MCF 10A (cell line): ENCODE data around the gene ADK. TPM values are rescaled to one million over a fixed set of nuclear protein-coding genes. Genes with fewer than 3 reads are reported as not detected.

Source experiments
- BruUV-seq: library from RNA; stranded (reverse); fragments of 400-500 nt; replicated peaks from 2 replicates; lab custom pipeline; 2021; lab: Mats Ljungman, UMichigan
- CTCF ChIA-PET: fragments of 300-600 bp; sonication (Branson Sonifier 250); formaldehyde crosslinking; extraction: SDS; loops from one replicate; lab custom pipeline; 2021; ENCODE audit warnings: antibody characterized with exemption, inconsistent platforms; lab: Yijun Ruan, JAX
- POLR2A ChIA-PET: fragments of 300-600, 350-650 bp; sonication (Branson Sonifier 250); formaldehyde crosslinking; extraction: SDS; loops from one replicate; lab custom pipeline; 2020; ENCODE audit warnings: antibody characterized with exemption, inconsistent platforms; lab: Yijun Ruan, JAX
- DNase-seq: peaks from one replicate; pipeline ENCODE4 v3.0.0-alpha.2; 2018; ENCODE audit not compliant: unreplicated experiment
- H3K27ac Mint-ChIP-seq: one replicate; pipeline ENCODE4 v1.8.0; 2022; ENCODE audit warnings: mild to moderate bottlenecking, low read depth, mixed read lengths; ENCODE audit not compliant: unreplicated experiment
- H3K27me3 Mint-ChIP-seq: one replicate; pipeline ENCODE4 v1.8.0; 2022; ENCODE audit warnings: mixed read lengths; ENCODE audit not compliant: insufficient read depth, unreplicated experiment
- H3K36me3 Mint-ChIP-seq: one replicate; pipeline ENCODE4 v1.8.0; 2022; ENCODE audit warnings: mild to moderate bottlenecking, moderate library complexity, mixed read lengths; ENCODE audit not compliant: insufficient read depth, unreplicated experiment
- H3K4me1 Mint-ChIP-seq: one replicate; pipeline ENCODE4 v1.8.0; 2022; ENCODE audit warnings: mixed read lengths; ENCODE audit not compliant: insufficient read depth, unreplicated experiment
- H3K4me3 Mint-ChIP-seq: one replicate; pipeline ENCODE4 v1.8.0; 2022; ENCODE audit warnings: mild to moderate bottlenecking, moderate library complexity, mixed read lengths; ENCODE audit not compliant: unreplicated experiment
- H3K9me3 Mint-ChIP-seq: one replicate; pipeline ENCODE4 v1.8.0; 2022; ENCODE audit warnings: mixed read lengths; ENCODE audit not compliant: unreplicated experiment
- CTCF ChIP-seq: fragments of 200-600 bp; IDR thresholded peaks from one replicate; pipeline ENCODE4 v1.8.0; 2022; ENCODE audit warnings: antibody characterized with exemption, mild to moderate bottlenecking; ENCODE audit not compliant: unreplicated experiment
- intact Hi-C: fragments of 100-400 bp; cut with micrococcal nuclease; formaldehyde crosslinking; loops from 2 replicates; pipeline ENCODE4 v1.14.1; 2022
- total RNA-seq: library from RNA; stranded (reverse); gene quantifications from 2 replicates; pipeline ENCODE4 v1.2.3, GENCODE V29; 2022

ADK gene
- total RNA-seq, 1 experiment from 2014 or later, result 98.6 TPM

GRCh38 chr10:74153676-74154075 lies 2.7 kb downstream of the ADK start:
- peaks cover 26% of the 10 kb centered on the region for H3K4me1 Mint-ChIP-seq
- intact Hi-C loops, result loop anchor here (1.0 kb wide), 1 partner anchor 37 kb away; no protein-coding TSS in a partner anchor
- no peaks in the 10 kb centered on the region for H3K27me3 Mint-ChIP-seq
- H3K9me3 Mint-ChIP-seq, result no peaks in the 10 kb centered on the region
- CTCF ChIA-PET, result interaction anchor here (0.6 to 2.2 kb wide), 8 partner anchors 9 to 59 kb away, joined by 4 to 9 read pairs (median 4); no protein-coding TSS in a partner anchor
- TF ChIP-seq CTCF, result no peak
- POLR2A ChIA-PET, result interaction anchor here (0.6 to 7.0 kb wide), 17 partner anchors 8 to 381 kb away, joined by 3 to 91 read pairs (median 4); no protein-coding TSS in a partner anchor
- no peak for DNase-seq
- no TSS peak for BruUV-seq
- H3K4me3 Mint-ChIP-seq, result no peak overlapping the region
- H3K27ac Mint-ChIP-seq, result no peak overlapping the region
- H3K36me3 Mint-ChIP-seq, result peaks cover 16% of the 10 kb centered on the region

DNA sequence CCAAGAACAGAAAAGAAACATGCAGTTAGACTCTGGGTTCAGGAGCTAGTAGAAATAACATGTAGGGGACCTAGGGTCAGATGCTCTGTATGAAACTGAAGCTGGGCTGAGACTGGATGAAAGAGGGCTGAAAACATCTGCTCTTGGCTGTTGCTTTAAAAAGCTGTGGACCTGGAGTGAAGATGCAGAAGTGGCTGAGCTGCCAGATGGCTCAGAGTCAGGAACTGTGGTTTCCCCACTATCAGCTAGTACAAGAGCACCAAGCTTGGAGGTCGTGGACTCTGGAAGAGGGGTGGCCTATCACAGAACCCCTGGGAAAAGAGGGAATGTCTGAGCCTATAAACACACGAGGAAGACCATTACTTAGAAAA lies 5.9 kb downstream of the ADK start:
- H3K4me3 Mint-ChIP-seq, result no peak overlapping the region
- TF ChIP-seq CTCF, result no peak
- no peaks in the 10 kb centered on the region for H3K9me3 Mint-ChIP-seq
- BruUV-seq, result no TSS peak
- H3K27ac Mint-ChIP-seq, result peak overlapping the region; percentile 15
- intact Hi-C loops, result no loop called here
- no peaks in the 10 kb centered on the region for H3K27me3 Mint-ChIP-seq
- CTCF ChIA-PET, result interaction anchor here (0.6 to 1.4 kb wide), 6 partner anchors 9 to 1081 kb away, joined by 3 to 6 read pairs (median 4); no protein-coding TSS in a partner anchor
- no peak for DNase-seq
- peaks cover 17% of the 10 kb centered on the region for H3K36me3 Mint-ChIP-seq
- POLR2A ChIA-PET, result interaction anchor here (1.2 to 7.0 kb wide), 5 partner anchors 8 to 32 kb away, joined by 3 to 91 read pairs (median 5); no protein-coding TSS in a partner anchor
- peaks cover 26% of the 10 kb centered on the region for H3K4me1 Mint-ChIP-seq

DNA sequence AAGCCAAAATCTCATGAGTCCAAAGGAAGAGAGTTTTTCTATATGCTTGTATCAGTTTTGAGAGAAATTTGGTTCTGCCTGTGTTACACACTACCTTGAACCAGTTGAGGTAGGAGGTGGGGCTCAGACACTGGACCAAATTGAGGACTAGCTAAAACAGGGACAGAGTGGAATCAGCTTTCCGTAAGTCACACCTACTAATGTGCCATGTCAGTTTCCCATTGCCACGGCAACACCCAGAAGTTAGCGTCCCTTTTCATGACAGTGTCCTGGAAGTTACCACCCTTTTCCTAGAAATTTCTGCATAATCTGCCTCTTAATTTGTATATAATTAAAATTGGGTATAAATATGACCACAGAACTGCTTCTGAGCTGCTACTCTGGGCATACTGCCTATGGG lies 9.0 kb downstream of the ADK start:
- intact Hi-C loops, result no loop called here
- peaks cover 18% of the 10 kb centered on the region for H3K36me3 Mint-ChIP-seq
- BruUV-seq, result no TSS peak
- H3K27me3 Mint-ChIP-seq, result no peaks in the 10 kb centered on the region
- no peak for DNase-seq
- H3K4me3 Mint-ChIP-seq, result no peak overlapping the region
- H3K9me3 Mint-ChIP-seq, result no peaks in the 10 kb centered on the region
- no peak overlapping the region for H3K27ac Mint-ChIP-seq
- ChIA-PET CTCF (no interaction called here), POLR2A (interaction anchor here (0.8 kb wide), 1 partner anchor 16 kb away, joined by 4 read pairs; no protein-coding TSS in a partner anchor)
- TF ChIP-seq CTCF, result no peak
- H3K4me1 Mint-ChIP-seq, result peaks cover 9% of the 10 kb centered on the region

DNA sequence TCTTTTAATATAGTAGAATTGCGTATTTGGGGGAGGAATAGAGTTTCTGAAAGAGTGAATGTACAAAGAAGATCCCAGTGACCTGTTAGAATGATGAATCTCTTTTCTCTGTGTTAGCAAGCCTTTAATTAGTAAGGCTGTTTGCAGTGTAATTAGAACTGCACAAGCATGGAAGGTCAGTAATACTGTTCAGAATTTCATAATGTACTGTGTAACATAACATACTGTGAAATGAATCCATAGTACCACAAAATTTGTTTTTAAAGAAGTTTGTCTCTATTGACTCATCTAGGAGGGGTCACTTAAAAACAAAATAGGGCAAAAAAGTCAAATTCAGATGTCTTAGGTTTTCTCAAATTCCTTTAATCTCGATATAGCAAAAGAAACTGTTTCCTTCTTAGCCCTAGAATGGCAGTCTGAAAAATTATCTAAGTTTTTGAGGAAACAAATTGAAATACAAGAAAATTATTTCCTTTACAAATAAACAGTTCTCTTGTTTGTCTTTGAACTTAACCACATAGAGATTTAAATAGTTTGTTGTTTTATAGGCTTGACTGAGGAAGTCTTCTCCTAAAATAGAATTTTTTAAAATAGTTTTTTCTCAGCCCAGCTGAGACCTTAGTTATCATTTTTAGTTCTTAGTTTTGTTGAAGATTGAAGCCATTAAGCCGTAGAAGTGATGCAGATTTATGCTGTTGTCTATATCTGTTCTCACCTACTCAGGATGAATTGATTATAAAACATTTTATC lies 12.5 kb downstream of the ADK start:
- H3K4me1 Mint-ChIP-seq, result no peaks in the 10 kb centered on the region
- BruUV-seq, result no TSS peak
- no peak for TF ChIP-seq CTCF
- H3K4me3 Mint-ChIP-seq, result no peak overlapping the region
- intact Hi-C loops, result no loop called here
- ChIA-PET POLR2A (interaction anchor here (0.6 kb wide), 1 partner anchor 29 kb away, joined by 3 read pairs; no protein-coding TSS in a partner anchor), CTCF (no interaction called here)
- no peak overlapping the region for H3K27ac Mint-ChIP-seq
- no peaks in the 10 kb centered on the region for H3K9me3 Mint-ChIP-seq
- DNase-seq, result no peak
- H3K36me3 Mint-ChIP-seq, result peaks cover 8% of the 10 kb centered on the region
- H3K27me3 Mint-ChIP-seq, result no peaks in the 10 kb centered on the region
